HEK293 (cell line): Measurements from ENCODE around the gene HNF1B.

ENCODE experiments used
- CTCF ChIA-PET: fragments of 350-600 bp; formaldehyde crosslinking; extraction: SDS; loops from one replicate; lab custom pipeline; 2021; ENCODE audit warnings: antibody characterized with exemption; lab: Yijun Ruan, JAX
- POLR2A ChIA-PET: fragments of 300-600 bp; formaldehyde crosslinking; extraction: SDS; loops from one replicate; lab custom pipeline; 2020; ENCODE audit warnings: antibody characterized with exemption, inconsistent platforms; lab: Yijun Ruan, JAX
- H3K27ac ChIP-seq: fragments of 200-500 bp; sonication (Bioruptor generic); 2 replicates; pipeline ENCODE4 v1.5.1; 2014; ENCODE audit warnings: low read depth, low read length, control low read depth, inconsistent platforms; ENCODE audit errors: extremely low read depth
- H3K36me3 ChIP-seq, 2 experiments: fragments of 200-500 bp in 1 of 2; sonication (Bioruptor generic) in 1 of 2; 1 replicate in 1 of 2; 2 replicates in 1 of 2; pipeline ENCODE4 v1.5.1; 2014 to 2017; ENCODE audit warnings: inconsistent platforms in 2 of 2, low read length in 2 of 2; ENCODE audit not compliant: control insufficient read depth in 2 of 2, insufficient read depth in 1 of 2
- H3K4me1 ChIP-seq: fragments of 200-500 bp; sonication (Bioruptor generic); 2 replicates; pipeline ENCODE4 v1.5.1; 2014; ENCODE audit warnings: mild to moderate bottlenecking, low read length, inconsistent platforms; ENCODE audit not compliant: control insufficient read depth, insufficient read depth
- H3K4me3 ChIP-seq: 2 replicates; pipeline ENCODE4 v1.5.1; 2011; ENCODE audit warnings: low read depth, mild to moderate bottlenecking, control low read depth, low read length, moderate library complexity
- H3K9me3 ChIP-seq: fragments of 200-500 bp; sonication (Bioruptor generic); 2 replicates; pipeline ENCODE4 v1.5.1; 2014; ENCODE audit warnings: low read depth, low read length, inconsistent platforms; ENCODE audit not compliant: control insufficient read depth, insufficient read depth
- BCL11B ChIP-seq: fragments of 450-650 bp; formaldehyde crosslinking; IDR thresholded peaks from 2 replicates; pipeline ENCODE4 v1.5.1; 2016; ENCODE audit warnings: low read depth, missing biosample characterization, missing genetic modification characterization
- CTCF ChIP-seq: fragments of 450-650 bp; formaldehyde crosslinking; IDR thresholded peaks from 2 replicates; pipeline ENCODE4 v1.5.1; 2016; ENCODE audit warnings: missing biosample characterization, missing genetic modification characterization
- GLIS1 ChIP-seq: fragments of 450-650 bp; formaldehyde crosslinking; IDR thresholded peaks from 2 replicates; pipeline ENCODE4 v1.5.1; 2016; ENCODE audit warnings: missing biosample characterization, missing genetic modification characterization
- HOXC10 ChIP-seq: sonication (generic); formaldehyde crosslinking; IDR thresholded peaks from 2 replicates; pipeline ENCODE4 v1.8.1; 2023; ENCODE audit warnings: mild to moderate bottlenecking, missing genetic modification reagents
- TRIM28 ChIP-seq: IDR thresholded peaks from 2 replicates; pipeline ENCODE4 v1.6.1; 2011; ENCODE audit warnings: low read length, control low read depth, borderline replicate concordance
- ZBTB20 ChIP-seq: fragments of 450-650 bp; formaldehyde crosslinking; IDR thresholded peaks from 2 replicates; pipeline ENCODE4 v1.5.1; 2016; ENCODE audit warnings: missing biosample characterization, missing genetic modification characterization
- ZBTB7A ChIP-seq: fragments of 450-650 bp; formaldehyde crosslinking; IDR thresholded peaks from 2 replicates; pipeline ENCODE4 v1.5.1; 2016; ENCODE audit warnings: low read depth, missing biosample characterization, missing genetic modification characterization
- ZNF169 ChIP-seq: fragments of 450-650 bp; formaldehyde crosslinking; IDR thresholded peaks from 2 replicates; pipeline ENCODE4 v1.5.1; 2016; ENCODE audit warnings: missing biosample characterization, missing genetic modification characterization
- ZNF266 ChIP-seq: fragments of 450-650 bp; formaldehyde crosslinking; IDR thresholded peaks from 2 replicates; pipeline ENCODE4 v1.5.1; 2016; ENCODE audit warnings: missing biosample characterization, missing genetic modification characterization, low read depth
- ZNF391 ChIP-seq: fragments of 450-650 bp; formaldehyde crosslinking; IDR thresholded peaks from 2 replicates; pipeline ENCODE4 v1.5.1; 2016; ENCODE audit warnings: low read depth, missing biosample characterization, missing genetic modification characterization, borderline replicate concordance
- ZNF394 ChIP-seq: fragments of 450-650 bp; formaldehyde crosslinking; IDR thresholded peaks from 2 replicates; pipeline ENCODE4 v1.5.1; 2016; ENCODE audit warnings: missing biosample characterization, missing genetic modification characterization, mild to moderate bottlenecking, moderate library complexity, borderline replicate concordance
- ZNF426 ChIP-seq: fragments of 450-650 bp; formaldehyde crosslinking; IDR thresholded peaks from 2 replicates; pipeline ENCODE4 v1.5.1; 2017; ENCODE audit warnings: missing biosample characterization, missing genetic modification characterization, mild to moderate bottlenecking, inconsistent platforms, moderate library complexity
- ZNF514 ChIP-seq: fragments of 450-650 bp; formaldehyde crosslinking; IDR thresholded peaks from 2 replicates; pipeline ENCODE4 v1.5.1; 2016; ENCODE audit warnings: missing biosample characterization, missing genetic modification characterization
- ZNF530 ChIP-seq: fragments of 450-650 bp; formaldehyde crosslinking; IDR thresholded peaks from 2 replicates; pipeline ENCODE4 v1.5.1; 2016; ENCODE audit warnings: low read depth, missing biosample characterization, missing genetic modification characterization
- ZNF76 ChIP-seq: fragments of 450-650 bp; formaldehyde crosslinking; IDR thresholded peaks from 2 replicates; pipeline ENCODE4; 2016; ENCODE audit warnings: low read depth, missing biosample characterization, missing genetic modification characterization, borderline replicate concordance
- ZNF776 ChIP-seq: fragments of 450-650 bp; formaldehyde crosslinking; IDR thresholded peaks from 2 replicates; pipeline ENCODE4 v1.5.0; 2017; ENCODE audit warnings: missing biosample characterization, missing genetic modification characterization, borderline replicate concordance
- ZNF792 ChIP-seq: fragments of 450-650 bp; formaldehyde crosslinking; IDR thresholded peaks from 2 replicates; pipeline ENCODE4 v1.5.1; 2016; ENCODE audit warnings: missing biosample characterization, missing genetic modification characterization
- TF ChIP-seq, protein P1 (sequence below): fragments of 450-650 bp; formaldehyde crosslinking; IDR thresholded peaks from 2 replicates; pipeline ENCODE4 v1.5.1; 2016; ENCODE audit warnings: missing biosample characterization, missing genetic modification characterization
- TF ChIP-seq, protein P2 (sequence below): fragments of 450-650 bp; formaldehyde crosslinking; IDR thresholded peaks from 2 replicates; pipeline ENCODE4 v1.5.1; 2017; ENCODE audit warnings: missing biosample characterization, missing genetic modification characterization
- TF ChIP-seq, protein P3 (sequence below): fragments of 450-650 bp; formaldehyde crosslinking; IDR thresholded peaks from 2 replicates; pipeline ENCODE4 v1.5.1; 2016; ENCODE audit warnings: missing biosample characterization, missing genetic modification characterization

The HNF1B gene

GRCh38 chr17:37737971-37738370 lies 6.9 kb downstream of the HNF1B start (continued):
- TF ChIP-seq, protein P1, sequence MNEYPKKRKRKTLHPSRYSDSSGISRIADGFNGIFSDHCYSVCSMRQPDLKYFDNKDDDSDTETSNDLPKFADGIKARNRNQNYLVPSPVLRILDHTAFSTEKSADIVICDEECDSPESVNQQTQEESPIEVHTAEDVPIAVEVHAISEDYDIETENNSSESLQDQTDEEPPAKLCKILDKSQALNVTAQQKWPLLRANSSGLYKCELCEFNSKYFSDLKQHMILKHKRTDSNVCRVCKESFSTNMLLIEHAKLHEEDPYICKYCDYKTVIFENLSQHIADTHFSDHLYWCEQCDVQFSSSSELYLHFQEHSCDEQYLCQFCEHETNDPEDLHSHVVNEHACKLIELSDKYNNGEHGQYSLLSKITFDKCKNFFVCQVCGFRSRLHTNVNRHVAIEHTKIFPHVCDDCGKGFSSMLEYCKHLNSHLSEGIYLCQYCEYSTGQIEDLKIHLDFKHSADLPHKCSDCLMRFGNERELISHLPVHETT: no peak
- TF ChIP-seq, protein P2, sequence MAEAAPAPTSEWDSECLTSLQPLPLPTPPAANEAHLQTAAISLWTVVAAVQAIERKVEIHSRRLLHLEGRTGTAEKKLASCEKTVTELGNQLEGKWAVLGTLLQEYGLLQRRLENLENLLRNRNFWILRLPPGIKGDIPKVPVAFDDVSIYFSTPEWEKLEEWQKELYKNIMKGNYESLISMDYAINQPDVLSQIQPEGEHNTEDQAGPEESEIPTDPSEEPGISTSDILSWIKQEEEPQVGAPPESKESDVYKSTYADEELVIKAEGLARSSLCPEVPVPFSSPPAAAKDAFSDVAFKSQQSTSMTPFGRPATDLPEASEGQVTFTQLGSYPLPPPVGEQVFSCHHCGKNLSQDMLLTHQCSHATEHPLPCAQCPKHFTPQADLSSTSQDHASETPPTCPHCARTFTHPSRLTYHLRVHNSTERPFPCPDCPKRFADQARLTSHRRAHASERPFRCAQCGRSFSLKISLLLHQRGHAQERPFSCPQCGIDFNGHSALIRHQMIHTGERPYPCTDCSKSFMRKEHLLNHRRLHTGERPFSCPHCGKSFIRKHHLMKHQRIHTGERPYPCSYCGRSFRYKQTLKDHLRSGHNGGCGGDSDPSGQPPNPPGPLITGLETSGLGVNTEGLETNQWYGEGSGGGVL (tag by site-specific recombination): no peak
- TF ChIP-seq ZNF514 (tag by site-specific recombination): no peak

DNA sequence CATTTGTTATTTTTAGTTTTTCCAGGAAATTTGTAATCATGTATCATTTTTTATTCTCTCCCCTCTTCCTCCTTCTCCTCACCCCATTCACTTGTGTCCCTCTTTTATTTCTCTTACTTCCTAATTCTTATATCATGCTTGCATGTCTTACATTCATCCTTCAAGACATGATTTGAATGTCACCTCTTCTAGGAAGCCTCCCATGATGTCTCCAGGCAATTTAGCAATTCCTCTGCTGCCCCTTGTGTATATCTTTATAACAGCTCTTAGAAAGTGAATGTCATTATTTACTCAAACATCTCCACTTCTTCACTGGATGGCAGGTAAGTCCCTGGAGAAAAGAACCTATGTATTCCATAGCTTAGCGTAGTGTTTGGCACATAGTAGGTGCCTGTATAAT lies 7.8 kb downstream of the HNF1B start:
- CTCF ChIA-PET: interaction anchor here (0.6 to 1.3 kb wide), 6 partner anchors 18 to 127 kb away, joined by 3 to 4 read pairs (median 4); no protein-coding TSS in a partner anchor

GRCh38 chr17:37736428-37736827 lies 8.4 kb downstream of the HNF1B start:
- Histone ChIP-seq H3K36me3 (no peaks in the 10 kb centered on the region), H3K4me1 (no peaks in the 10 kb centered on the region), H3K27ac (no peak overlapping the region), H3K4me3 (no peak overlapping the region), H3K9me3 (no peaks in the 10 kb centered on the region)
- POLR2A ChIA-PET: no interaction called here
- TF ChIP-seq CTCF (no peak), ZNF169 (tag by site-specific recombination) (no peak)
- CTCF ChIA-PET: interaction anchor here (1.0 to 1.1 kb wide), 2 partner anchors 18 to 33 kb away, joined by 3 read pairs; no protein-coding TSS in a partner anchor

More for the DNA sequence above, 7.8 kb downstream of the HNF1B start:
- TF ChIP-seq, protein P3, sequence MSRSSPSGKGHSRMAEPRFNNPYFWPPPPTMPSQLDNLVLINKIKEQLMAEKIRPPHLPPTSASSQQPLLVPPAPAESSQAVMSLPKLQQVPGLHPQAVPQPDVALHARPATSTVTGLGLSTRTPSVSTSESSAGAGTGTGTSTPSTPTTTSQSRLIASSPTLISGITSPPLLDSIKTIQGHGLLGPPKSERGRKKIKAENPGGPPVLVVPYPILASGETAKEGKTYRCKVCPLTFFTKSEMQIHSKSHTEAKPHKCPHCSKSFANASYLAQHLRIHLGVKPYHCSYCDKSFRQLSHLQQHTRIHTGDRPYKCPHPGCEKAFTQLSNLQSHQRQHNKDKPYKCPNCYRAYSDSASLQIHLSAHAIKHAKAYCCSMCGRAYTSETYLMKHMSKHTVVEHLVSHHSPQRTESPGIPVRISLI: no peak
- TF ChIP-seq ZNF792 (tag by site-specific recombination) (no peak), BCL11B (tag by site-specific recombination) (no peak), ZNF426 (no peak), ZNF530 (tag by site-specific recombination) (no peak), GLIS1 (tag by site-specific recombination) (no peak), ZNF394 (tag by site-specific recombination) (no peak)
- POLR2A ChIA-PET: no interaction called here
- Histone ChIP-seq H3K4me3 (no peak overlapping the region), H3K36me3 (no peaks in the 10 kb centered on the region), H3K9me3 (no peaks in the 10 kb centered on the region), H3K4me1 (no peaks in the 10 kb centered on the region), H3K27ac (no peak overlapping the region)

DNA sequence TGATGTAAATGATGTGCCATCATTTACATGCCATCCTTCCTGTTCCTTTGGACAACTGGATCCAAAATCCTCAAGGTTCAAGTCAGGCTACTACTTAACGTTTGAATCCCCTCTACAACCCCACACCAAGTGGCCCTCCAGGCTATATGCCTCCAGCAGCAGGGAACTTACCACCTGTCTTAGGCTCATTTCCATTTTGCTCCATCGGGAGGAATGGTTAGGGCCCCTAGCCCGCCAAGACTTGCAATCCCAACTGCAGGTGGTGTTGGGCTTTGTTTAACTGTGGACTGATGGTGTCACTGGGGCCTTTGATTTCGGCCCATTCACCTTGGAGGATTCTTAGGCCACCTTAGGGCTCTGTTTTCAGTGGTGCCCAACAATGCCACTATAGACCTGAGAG lies 9.7 kb downstream of the HNF1B start:
- POLR2A ChIA-PET: no interaction called here
- H3K36me3 ChIP-seq: no peaks in the 10 kb centered on the region
- TF ChIP-seq ZBTB20 (tag by site-specific recombination) (no peak), TRIM28 (no peak), HOXC10 (CRISPR knock-in tag) (no peak), ZNF391 (tag by site-specific recombination) (no peak), ZNF76 (tag by site-specific recombination) (no peak), ZBTB7A (tag by site-specific recombination) (no peak), ZNF776 (tag by site-specific recombination) (no peak), ZNF266 (no peak)
- TF ChIP-seq, all 188 proteins: peak for 0
- no peaks in the 10 kb centered on the region for H3K4me1 ChIP-seq
- CTCF ChIA-PET: interaction anchor here (1.1 kb wide), 1 partner anchor 17 kb away, joined by 3 read pairs; no protein-coding TSS in a partner anchor
- H3K4me3 ChIP-seq: no peak overlapping the region
- no peak overlapping the region for H3K27ac ChIP-seq
- H3K9me3 ChIP-seq: no peaks in the 10 kb centered on the region
